Upper lobe of right lung (tissue), 1 donor: ENCODE data around the gene HMGB4. TPM values are rescaled to one million over a fixed set of nuclear protein-coding genes. Genes with fewer than 3 reads are reported as not detected.

Experiments used
- ATAC-seq: fragments of 200-7000 bp; cut with Tn5 transposase; one replicate; pipeline ENCODE4 v1.9.1; 2020; ENCODE audit warnings: mild to moderate bottlenecking, moderate library complexity
- DNase-seq: peaks from one replicate; pipeline ENCODE4 v3.0.0-alpha.2; 2020
- H3K27ac ChIP-seq: fragments of 200-600 bp; one replicate; pipeline ENCODE4 v1.8.0; 2022
- H3K27me3 ChIP-seq: fragments of 200-600 bp; one replicate; pipeline ENCODE4 v1.8.0; 2022; ENCODE audit warnings: mild to moderate bottlenecking
- H3K36me3 ChIP-seq: fragments of 200-600 bp; one replicate; pipeline ENCODE4 v1.8.0; 2022
- H3K4me1 ChIP-seq: fragments of 200-600 bp; one replicate; pipeline ENCODE4 v1.8.0; 2022
- H3K4me3 ChIP-seq: fragments of 200-600 bp; one replicate; pipeline ENCODE4 v1.8.0; 2022; ENCODE audit warnings: mild to moderate bottlenecking
- H3K9me3 ChIP-seq: fragments of 200-600 bp; one replicate; pipeline ENCODE4 v1.8.0; 2022
- CTCF ChIP-seq: fragments of 200-600 bp; IDR thresholded peaks from one replicate; pipeline ENCODE4 v1.8.0; 2022; ENCODE audit warnings: antibody characterized with exemption
- intact Hi-C: fragments of 100-400 bp; cut with DNase I; formaldehyde crosslinking; loops from one replicate; pipeline ENCODE4 v1.11.0; 2022
- long read RNA-seq: library from polyadenylated mRNA; unstranded; transcript quantifications from one replicate; pipeline ENCODE4 v2.0.0, GENCODE V29; 2021
- total RNA-seq: library from RNA; stranded (reverse); fragmentation: NEBNext Ultra II Directional; extraction: Animal tissue kit (Norgen Biotek cat#: 25700); gene quantifications from one replicate; pipeline ENCODE4 v1.2.1, GENCODE V29; 2021
- donor health status: DM: no; HTN: yes; CAD: no; lungs with severe emphysema.

Gene HMGB4
- total RNA-seq, result not detected
- long read RNA-seq, result 0 reads

GRCh38 chr1:33863779-33864178 lies at the start of gene HMGB4:
Gene HMGB4, plus strand, starts transcription at chr1:33864079. Its CDS starts 113 bp downstream, at chr1:33864192.
- Histone ChIP-seq H3K27me3 (peaks cover 11% of the 10 kb centered on the region), H3K36me3 (no peaks in the 10 kb centered on the region), H3K4me1 (no peaks in the 10 kb centered on the region), H3K4me3 (no peak within 1 kb of the TSS), H3K27ac (no peak within 1 kb of the TSS), H3K9me3 (no peaks in the 10 kb centered on the region)
- ATAC-seq (no peak), DNase-seq (no peak)
- TF ChIP-seq CTCF, result no peak
- intact Hi-C loops, result no loop called here

- no peaks in the 10 kb centered on the region for H3K36me3 ChIP-seq
- ATAC-seq (no peak), DNase-seq (no peak)
- no peaks in the 10 kb centered on the region for H3K9me3 ChIP-seq
- H3K27me3 ChIP-seq, result no peaks in the 10 kb centered on the region
- H3K4me1 ChIP-seq, result peaks cover 6% of the 10 kb centered on the region
- no peak overlapping the region for H3K4me3 ChIP-seq
- no peak for TF ChIP-seq CTCF
- intact Hi-C loops, result no loop called here
- H3K27ac ChIP-seq, result no peak overlapping the region
Observed at GRCh38 chr1:33814166-33814565, 49.7 kb upstream of the HMGB4 start.

GRCh38 chr1:33815061-33815460 lies 48.8 kb upstream of the HMGB4 start:
- Histone ChIP-seq H3K36me3 (no peaks in the 10 kb centered on the region), H3K27me3 (no peaks in the 10 kb centered on the region), H3K4me3 (no peak overlapping the region), H3K4me1 (peaks cover 6% of the 10 kb centered on the region), H3K9me3 (no peaks in the 10 kb centered on the region), H3K27ac (no peak overlapping the region)
- no peak for TF ChIP-seq CTCF
- DNase-seq, result no peak
- ATAC-seq, result peak; percentile 52
- intact Hi-C loops, result no loop called here

- no peak overlapping the region for H3K27ac ChIP-seq
- no peaks in the 10 kb centered on the region for H3K9me3 ChIP-seq
- H3K27me3 ChIP-seq, result peaks cover 2% of the 10 kb centered on the region
- no peak overlapping the region for H3K4me3 ChIP-seq
- H3K4me1 ChIP-seq, result peaks cover 6% of the 10 kb centered on the region
- H3K36me3 ChIP-seq, result no peaks in the 10 kb centered on the region
- intact Hi-C loops, result no loop called here
- DNase-seq, result no peak
- ATAC-seq, result peak; percentile 52
- no peak for TF ChIP-seq CTCF
Observed at GRCh38 chr1:33818071-33818470, 45.8 kb upstream of the HMGB4 start.

- H3K27me3 ChIP-seq, result peaks cover 6% of the 10 kb centered on the region
- ATAC-seq, result no peak
- H3K27ac ChIP-seq, result no peak overlapping the region
- intact Hi-C loops, result no loop called here
- TF ChIP-seq CTCF, result no peak
- H3K4me3 ChIP-seq, result no peak overlapping the region
- H3K36me3 ChIP-seq, result no peaks in the 10 kb centered on the region
- no peaks in the 10 kb centered on the region for H3K9me3 ChIP-seq
- peaks cover 6% of the 10 kb centered on the region for H3K4me1 ChIP-seq
- no peak for DNase-seq
Observed at GRCh38 chr1:33819290-33819912, 44.5 kb upstream of the HMGB4 start.

GRCh38 chr1:33819913-33820311 lies 44.0 kb upstream of the HMGB4 start:
- peaks cover under 1% of the 10 kb centered on the region for H3K4me1 ChIP-seq
- ATAC-seq (no peak), DNase-seq (no peak)
- no peak for TF ChIP-seq CTCF
- no peak overlapping the region for H3K4me3 ChIP-seq
- no peak overlapping the region for H3K27ac ChIP-seq
- H3K9me3 ChIP-seq, result no peaks in the 10 kb centered on the region
- intact Hi-C loops, result no loop called here
- H3K27me3 ChIP-seq, result peaks cover 6% of the 10 kb centered on the region
- H3K36me3 ChIP-seq, result no peaks in the 10 kb centered on the region
